ENCODE measurements around the gene KRT9.
"Not testable (repeated sequence)": the region's sequence is repeated elsewhere in the genome, so short reads cannot be mapped to it uniquely, and the experiment has no call there.

The KRT9 gene

DNA sequence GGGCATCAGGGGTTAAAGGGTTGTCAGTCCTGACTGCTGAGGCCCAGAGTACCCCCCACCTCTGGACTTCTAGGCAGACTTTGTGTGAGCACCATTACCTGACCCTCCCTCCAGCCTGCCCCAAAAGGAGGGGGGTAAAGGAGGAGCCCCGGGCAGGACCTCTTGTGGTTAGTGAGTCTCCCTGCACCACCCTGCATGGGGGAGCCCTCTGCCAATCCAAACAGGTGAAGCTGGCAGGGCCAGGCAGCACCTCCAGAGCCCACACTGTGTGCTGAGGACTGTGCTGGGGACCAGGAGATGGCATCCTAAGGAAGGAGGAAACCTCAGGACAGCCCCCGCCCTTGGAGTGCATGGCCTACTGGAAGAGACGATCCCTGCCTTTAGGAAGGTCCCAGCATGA, 17.4 kb upstream of the KRT9 start:
- DNase-seq (ENCODE audit: extremely low spot score), result no peak
- ChIA-PET CTCF (interaction anchor here (1.4 kb wide), 1 partner anchor 40 kb away, joined by 4 read pairs; no protein-coding TSS in a partner anchor), POLR2A (no interaction called here)
- TF ChIP-seq FOXK2 (IDR thresholded peaks at IDR 0.05) (no peak), LEF1 (IDR thresholded peaks at IDR 0.05; ENCODE audit: borderline replicate concordance) (no peak)

- CTCF ChIA-PET, result interaction anchor here (1.4 to 1.6 kb wide), 2 partner anchors 39 to 60 kb away, joined by 3 to 4 read pairs; no protein-coding TSS in a partner anchor
- TF ChIP-seq ZNF384 (IDR thresholded peaks at IDR 0.05), result no peak
- no peak for TF ChIP-seq HDGF (IDR thresholded peaks at IDR 0.05; ENCODE audit: borderline replicate concordance)
- TF ChIP-seq LEF1 (IDR thresholded peaks at IDR 0.05; ENCODE audit: borderline replicate concordance), result no peak
- no peak for TF ChIP-seq FOXM1 (IDR thresholded peaks at IDR 0.05; ENCODE audit: borderline replicate concordance)
- TF ChIP-seq NFRKB (IDR thresholded peaks at IDR 0.05), result no peak
- TF ChIP-seq, protein P1, sequence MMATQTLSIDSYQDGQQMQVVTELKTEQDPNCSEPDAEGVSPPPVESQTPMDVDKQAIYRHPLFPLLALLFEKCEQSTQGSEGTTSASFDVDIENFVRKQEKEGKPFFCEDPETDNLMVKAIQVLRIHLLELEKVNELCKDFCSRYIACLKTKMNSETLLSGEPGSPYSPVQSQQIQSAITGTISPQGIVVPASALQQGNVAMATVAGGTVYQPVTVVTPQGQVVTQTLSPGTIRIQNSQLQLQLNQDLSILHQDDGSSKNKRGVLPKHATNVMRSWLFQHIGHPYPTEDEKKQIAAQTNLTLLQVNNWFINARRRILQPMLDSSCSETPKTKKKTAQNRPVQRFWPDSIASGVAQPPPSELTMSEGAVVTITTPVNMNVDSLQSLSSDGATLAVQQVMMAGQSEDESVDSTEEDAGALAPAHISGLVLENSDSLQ (IDR thresholded peaks at IDR 0.05), result no peak
- no peak for TF ChIP-seq FOXA1 (IDR thresholded peaks at IDR 0.05)
- no peak for TF ChIP-seq ELF4 (IDR thresholded peaks at IDR 0.05)
- TF ChIP-seq SUZ12 (IDR thresholded peaks at IDR 0.05), result no peak
- no peak for TF ChIP-seq L3MBTL2 (conservative IDR thresholded peaks at IDR 0.05)
- TF ChIP-seq CTBP1 (IDR thresholded peaks at IDR 0.05; ENCODE audit: borderline replicate concordance), result no peak
- TF ChIP-seq SP1 (IDR thresholded peaks at IDR 0.05), result no peak
- no peak for DNase-seq (ENCODE audit: extremely low spot score)
- POLR2A ChIA-PET, result no interaction called here
These were observed 16.4 kb upstream of the KRT9 start for GRCh38 chr17:41588126-41588810.

DNA sequence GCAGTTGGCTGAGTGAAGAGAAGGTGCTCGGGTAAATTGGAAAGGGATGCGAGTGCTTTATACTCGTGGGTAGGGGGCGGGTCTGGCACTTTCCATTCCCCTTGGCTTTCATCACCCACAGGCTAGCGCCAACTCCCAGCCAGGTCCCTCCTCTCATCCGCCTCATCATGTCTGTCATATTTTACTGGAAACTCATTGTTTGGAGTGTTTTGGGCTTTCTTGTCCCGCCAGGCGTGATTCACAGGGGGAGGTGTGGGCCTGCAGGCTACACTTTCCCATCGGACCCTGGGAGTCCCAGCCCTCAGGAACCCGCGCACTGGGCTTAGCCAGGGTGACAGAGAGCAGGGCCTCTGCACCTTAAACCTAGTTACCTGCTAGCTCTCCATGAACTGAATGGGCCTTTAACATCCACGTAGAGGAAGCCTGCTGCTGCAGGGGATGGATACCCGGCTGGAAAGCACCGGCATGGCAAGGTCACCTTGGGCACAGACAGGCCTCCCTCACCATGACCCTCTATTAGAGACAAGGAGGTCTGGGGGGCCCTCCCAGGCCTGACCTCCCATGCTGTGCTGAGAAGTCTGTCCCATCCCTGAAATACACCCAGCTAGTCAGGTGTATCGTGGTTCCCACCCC, 15.1 kb upstream of the KRT9 start, which contains the start of gene KRT14:
KRT14 (minus strand) TSS at position 33 of the 633 bp plus-strand sequence. CDS start 61 bp downstream, outside the sequence.
- no peak for DNase-seq (ENCODE audit: extremely low spot score)
- CTCF ChIA-PET, result interaction anchor here (1.6 kb wide), 1 partner anchor 62 kb away, joined by 3 read pairs; no protein-coding TSS in a partner anchor
- POLR2A ChIA-PET, result interaction anchor here (1.3 kb wide), 1 partner anchor 101 kb away, joined by 3 read pairs; no protein-coding TSS in a partner anchor
- TF ChIP-seq L3MBTL2 (conservative IDR thresholded peaks at IDR 0.05) (no peak), ZNF384 (IDR thresholded peaks at IDR 0.05) (no peak), ELF4 (IDR thresholded peaks at IDR 0.05) (no peak), TARDBP (IDR thresholded peaks at IDR 0.05) (no peak), NFRKB (IDR thresholded peaks at IDR 0.05) (no peak), LEF1 (IDR thresholded peaks at IDR 0.05; ENCODE audit: borderline replicate concordance) (no peak), FOXK2 (IDR thresholded peaks at IDR 0.05) (no peak), HDGF (IDR thresholded peaks at IDR 0.05; ENCODE audit: borderline replicate concordance) (no peak), FOXA1 (IDR thresholded peaks at IDR 0.05) (no peak), SUZ12 (IDR thresholded peaks at IDR 0.05) (no peak), BHLHE40 (IDR thresholded peaks at IDR 0.05; ENCODE audit: borderline replicate concordance) (no peak)
- TF ChIP-seq, protein P1 (IDR thresholded peaks at IDR 0.05), result no peak

GRCh38 chr17:41585301-41586056, 13.6 kb upstream of the KRT9 start:
- no peak for TF ChIP-seq CTBP1 (IDR thresholded peaks at IDR 0.05; ENCODE audit: borderline replicate concordance)
- no peak for TF ChIP-seq ARNT (IDR thresholded peaks at IDR 0.05)
- TF ChIP-seq ZNF384 (IDR thresholded peaks at IDR 0.05), result no peak
- no peak for TF ChIP-seq FOXK2 (IDR thresholded peaks at IDR 0.05)
- no peak for TF ChIP-seq BHLHE40 (IDR thresholded peaks at IDR 0.05; ENCODE audit: borderline replicate concordance)
- TF ChIP-seq, protein P1 (IDR thresholded peaks at IDR 0.05), result no peak
- TF ChIP-seq FOXA1 (IDR thresholded peaks at IDR 0.05), result no peak
- TF ChIP-seq SUZ12 (IDR thresholded peaks at IDR 0.05), result no peak
- no peak for TF ChIP-seq TARDBP (IDR thresholded peaks at IDR 0.05)
- TF ChIP-seq FOXM1 (IDR thresholded peaks at IDR 0.05; ENCODE audit: borderline replicate concordance), result no peak
- TF ChIP-seq NFRKB (IDR thresholded peaks at IDR 0.05), result no peak
- TF ChIP-seq ELF4 (IDR thresholded peaks at IDR 0.05), result no peak
- TF ChIP-seq SP1 (IDR thresholded peaks at IDR 0.05), result no peak
- no peak for TF ChIP-seq HDGF (IDR thresholded peaks at IDR 0.05; ENCODE audit: borderline replicate concordance)
- no peak for TF ChIP-seq LEF1 (IDR thresholded peaks at IDR 0.05; ENCODE audit: borderline replicate concordance)
- TF ChIP-seq L3MBTL2 (conservative IDR thresholded peaks at IDR 0.05), result no peak
- no peak for DNase-seq (ENCODE audit: extremely low spot score)
- POLR2A ChIA-PET, result no interaction called here
- CTCF ChIA-PET, result interaction anchor here (1.1 kb wide), 1 partner anchor 77 kb away, joined by 4 read pairs; no protein-coding TSS in a partner anchor

- DNase-seq (ENCODE audit: extremely low spot score); POLR2A ChIA-PET: not testable (repeated sequence)
- CTCF ChIA-PET, result interaction anchor here (1.1 to 1.6 kb wide), 2 partner anchors 64 to 79 kb away, joined by 4 to 5 read pairs; no protein-coding TSS in a partner anchor
These were observed 12.6 kb upstream of the KRT9 start for GRCh38 chr17:41584331-41584927.

Measured in HEK293T (cell line).